HG03280 (cell line): ENCODE results near the gene HAAO.
A peak's percentile ranks its signal among the peaks of the same experiment; 100 is the strongest.
"Not testable (repeated sequence)": the region's sequence is repeated elsewhere in the genome, so short reads cannot be mapped to it uniquely, and the experiment has no call there.

Experiments used
- ATAC-seq: cut with Tn5 transposase; IDR thresholded peaks from one replicate; pipeline ENCODE4 v1.9.1; 2021; ENCODE audit warnings: mild to moderate bottlenecking, moderate library complexity; ENCODE audit not compliant: unreplicated experiment

The HAAO gene

GRCh38 chr2:42752816-42753813 lies 39.3 kb downstream of the HAAO start:
- ATAC-seq = no peak

DNA sequence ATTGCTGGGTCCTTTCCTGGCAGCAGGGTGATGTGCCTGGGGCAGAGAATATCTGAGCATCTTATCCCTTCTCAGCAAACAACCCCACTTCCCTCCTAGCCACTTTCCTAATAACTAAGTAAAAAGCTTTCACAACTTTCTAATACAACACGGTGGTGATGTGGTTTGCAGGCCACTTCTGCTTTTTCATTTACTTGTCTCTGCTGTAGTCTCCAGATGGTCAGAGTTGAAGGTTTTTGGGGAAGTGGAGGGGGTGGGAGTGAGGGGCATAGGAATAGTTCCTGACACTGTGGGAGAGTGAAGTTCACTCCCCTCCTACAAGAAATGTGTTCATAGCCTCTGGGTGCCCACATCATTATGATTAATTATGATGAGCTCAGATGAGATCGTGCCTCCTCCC lies 40.1 kb downstream of the HAAO start:
- ATAC-seq = peak; percentile 54

DNA sequence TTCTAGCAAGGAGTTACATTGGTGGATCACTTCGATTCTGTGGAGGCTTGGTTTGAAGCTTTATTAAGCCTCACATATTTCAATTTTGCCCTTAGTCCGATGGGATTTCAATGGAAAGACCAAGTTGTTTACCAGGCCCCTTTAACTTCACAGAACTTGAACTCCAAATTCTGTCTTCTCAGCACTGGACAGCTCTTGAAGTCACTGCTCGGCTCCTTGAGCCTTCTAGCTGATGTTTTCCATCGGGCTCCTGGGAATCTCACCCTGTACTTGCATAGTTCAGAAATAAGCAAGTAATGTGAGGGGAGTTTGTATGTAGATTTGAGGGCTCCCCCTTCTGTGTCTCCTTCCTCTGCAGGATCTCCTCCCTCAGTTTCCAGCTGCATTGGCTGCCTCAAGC lies 43.5 kb downstream of the HAAO start:
- no peak for ATAC-seq

GRCh38 chr2:42747422-42747821 lies 45.0 kb downstream of the HAAO start:
- no peak for ATAC-seq

DNA sequence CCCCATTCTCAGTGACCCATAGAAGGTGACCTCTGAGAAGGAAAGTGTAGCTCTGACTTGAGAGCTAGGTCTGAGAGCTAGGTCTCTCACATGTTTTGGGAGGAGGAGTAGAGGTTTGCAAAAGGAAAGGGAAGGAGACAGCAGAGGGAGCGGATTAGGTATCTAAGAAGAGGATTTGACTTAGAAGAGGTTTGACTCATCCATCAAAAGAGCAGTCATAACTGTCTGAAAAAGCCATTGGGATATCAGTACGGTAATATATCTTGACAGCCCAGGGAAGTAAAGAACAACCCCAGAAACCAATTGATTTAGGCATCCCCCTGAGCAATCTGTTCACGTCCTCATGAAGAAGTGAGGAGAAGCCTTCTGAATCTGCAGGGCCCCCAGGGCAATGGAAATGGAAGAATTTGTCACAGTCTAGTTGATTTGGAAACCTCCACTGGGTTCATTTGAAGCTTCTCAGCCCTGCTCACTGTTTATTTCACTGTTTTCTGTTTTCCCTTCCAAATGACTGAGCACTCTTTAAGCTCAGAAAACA lies 47.8 kb downstream of the HAAO start:
- ATAC-seq = no peak

- ATAC-seq = no peak
Measured at GRCh38 chr2:42743659-42743990, 48.8 kb downstream of the HAAO start.

- no peak for ATAC-seq
Measured at GRCh38 chr2:42742740-42743658, 49.4 kb downstream of the HAAO start.

- ATAC-seq = no peak
Measured at GRCh38 chr2:42741140-42741539, 51.2 kb downstream of the HAAO start.

GRCh38 chr2:42736598-42737322 lies 55.6 kb downstream of the HAAO start:
- no peak for ATAC-seq

DNA sequence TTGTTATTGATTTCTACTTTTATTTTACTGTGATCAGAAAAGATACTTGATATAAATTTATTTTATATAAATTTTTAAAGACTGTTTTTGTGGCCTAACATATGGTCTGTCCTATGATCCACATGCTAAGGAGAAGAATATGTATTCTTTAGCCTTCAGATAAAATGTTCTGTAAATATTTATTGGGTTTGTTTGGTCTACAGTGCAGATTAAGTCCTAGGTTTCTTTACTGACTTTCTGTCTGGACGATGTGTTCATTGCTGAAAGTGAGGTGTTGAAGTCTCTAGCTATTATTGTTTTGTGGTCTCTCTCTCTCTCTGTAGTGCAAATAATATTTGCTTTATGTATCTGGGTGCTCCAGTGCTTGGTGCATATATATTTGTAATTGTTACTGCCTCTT lies 58.5 kb downstream of the HAAO start:
- no peak for ATAC-seq

GRCh38 chr2:42731316-42731715 lies 61.1 kb downstream of the HAAO start:
- not testable (repeated sequence) for ATAC-seq

DNA sequence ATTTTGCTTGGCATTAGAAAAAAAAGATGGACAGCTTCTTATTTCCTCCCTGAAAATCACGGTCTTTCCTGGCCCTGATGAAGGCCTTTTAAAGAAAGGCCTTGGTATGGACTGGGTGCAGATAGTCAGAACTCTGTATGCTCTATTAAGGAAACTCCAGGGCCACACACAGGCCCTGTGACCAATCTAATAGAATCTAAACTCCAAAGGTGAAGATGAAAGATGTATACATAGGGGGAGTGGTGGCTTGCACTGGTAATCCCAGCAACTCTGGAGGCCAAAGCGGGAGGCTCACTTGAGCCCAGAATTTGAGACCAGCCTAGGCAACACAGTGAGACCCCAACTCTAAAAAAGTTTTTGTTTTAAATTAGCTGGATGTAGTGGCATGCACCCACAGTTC lies 65.7 kb downstream of the HAAO start:
- ATAC-seq = no peak

DNA sequence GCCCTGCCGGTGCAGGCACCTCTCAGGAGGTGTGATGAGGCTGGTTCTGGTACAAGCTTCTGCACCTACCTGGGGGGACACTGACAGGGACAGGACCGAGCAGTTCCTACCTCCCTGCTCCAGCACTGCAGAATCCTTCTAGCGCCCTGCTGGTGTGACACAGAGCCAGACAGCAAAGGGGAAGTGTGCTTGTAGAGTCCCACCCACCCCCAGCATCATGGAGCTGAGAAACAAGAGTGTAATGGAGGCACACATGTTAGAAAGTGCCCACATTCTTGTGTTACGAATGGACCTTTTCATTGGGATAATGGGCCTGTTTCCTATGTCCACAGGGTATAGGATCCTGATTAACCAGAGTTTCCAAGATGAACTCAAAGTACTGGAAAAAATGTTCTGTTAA lies 66.7 kb downstream of the HAAO start:
- no peak for ATAC-seq

- ATAC-seq = no peak
Measured at GRCh38 chr2:42724886-42725285, 67.5 kb downstream of the HAAO start.

DNA sequence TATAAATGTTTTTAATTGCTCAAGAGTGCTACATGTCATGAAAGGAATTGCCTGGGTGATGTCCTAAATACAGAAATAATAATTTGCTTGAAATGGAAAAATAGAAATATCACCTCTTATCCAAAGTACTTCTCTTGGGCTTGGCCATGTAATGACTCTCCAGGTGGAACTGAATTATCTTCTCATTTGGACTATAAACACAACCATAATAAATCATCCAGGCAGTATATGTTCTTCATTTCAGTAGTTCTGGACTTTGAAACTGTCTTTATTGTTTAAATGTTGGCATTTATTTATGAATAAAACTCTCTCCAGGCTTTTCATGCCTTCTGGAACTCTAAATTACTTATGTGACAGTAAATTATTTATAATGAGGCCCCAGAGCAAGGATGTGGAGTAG lies 68.9 kb downstream of the HAAO start:
- ATAC-seq = no peak

- peak; percentile 97 for ATAC-seq
Measured at GRCh38 chr2:42722320-42723190, 69.8 kb downstream of the HAAO start.

- no peak for ATAC-seq
Measured at GRCh38 chr2:42721898-42722297, 70.5 kb downstream of the HAAO start.
